ENCODE data around the gene OR4C46.

Gene OR4C46

GRCh38 chr11:54558407-54558806, 45.4 kb downstream of the OR4C46 start:
- no peak overlapping the region for H3K9ac ChIP-seq (ENCODE audit: low read length)
- no peak overlapping the region for H4K8ac ChIP-seq (ENCODE audit: low read depth, low read length)
- H3K23ac ChIP-seq (ENCODE audit: low read length) = no peak overlapping the region
- no peaks in the 10 kb centered on the region for H3K27me3 ChIP-seq (ENCODE audit: insufficient read depth, low read length)
- H2AFZ ChIP-seq (ENCODE audit: insufficient read depth, low read length, poor library complexity) = no peak overlapping the region
- H3K36me3 ChIP-seq (ENCODE audit: control insufficient read depth in 1 of 2, insufficient read depth in 2 of 2, low read length in 2 of 2) = no peaks in the 10 kb centered on the region
- H4K12ac ChIP-seq (ENCODE audit: low read depth, low read length) = no peak overlapping the region
- H3K4me2 ChIP-seq (ENCODE audit: low read length) = no peak overlapping the region
- H2BK5ac ChIP-seq (ENCODE audit: low read depth, low read length, poor library complexity) = no peak overlapping the region
- H2BK120ac ChIP-seq (ENCODE audit: insufficient read depth, low read length, poor library complexity) = no peak overlapping the region
- H2AK5ac ChIP-seq (ENCODE audit: low read length) = no peak overlapping the region
- no peak overlapping the region for H3K4me3 ChIP-seq (ENCODE audit: low read depth, low read length)
- no peak overlapping the region for H4K91ac ChIP-seq (ENCODE audit: low read depth, low read length)
- H3K9me3 ChIP-seq (ENCODE audit: insufficient read depth, low read depth, low read length) = peaks cover 1% of the 10 kb centered on the region
- H3K4me1 ChIP-seq (ENCODE audit: control insufficient read depth in 1 of 2, insufficient read depth in 2 of 2, low read length in 2 of 2) = no peaks in the 10 kb centered on the region
- no peak overlapping the region for H3K18ac ChIP-seq (ENCODE audit: low read length)
- no peaks in the 10 kb centered on the region for H3K79me2 ChIP-seq (ENCODE audit: control insufficient read depth, insufficient read depth, low read length, poor library complexity)
- H3K79me1 ChIP-seq (ENCODE audit: low read length) = no peaks in the 10 kb centered on the region
- H3K14ac ChIP-seq (ENCODE audit: low read length) = no peak overlapping the region
- H2BK12ac ChIP-seq (ENCODE audit: low read length) = no peak overlapping the region
- no peak for DNase-seq
- no peak overlapping the region for H3K27ac ChIP-seq (ENCODE audit: low read depth, low read length)
- no peak overlapping the region for H3K4ac ChIP-seq (ENCODE audit: low read depth, low read length)
- no CpG with 5 or more reads among the region's 3 CpGs for WGBS (ENCODE audit: extremely low coverage, insufficient coverage, insufficient read length)

Measured in trophoblast cell (in vitro differentiated cells and primary cell).